ENCODE measurements around the gene SGPL1. TPM values are rescaled to one million over a fixed set of nuclear protein-coding genes. Genes with fewer than 3 reads are reported as not detected.

SGPL1 gene
- total RNA-seq, 1 experiment from 2014 or later = 52.6 TPM

DNA sequence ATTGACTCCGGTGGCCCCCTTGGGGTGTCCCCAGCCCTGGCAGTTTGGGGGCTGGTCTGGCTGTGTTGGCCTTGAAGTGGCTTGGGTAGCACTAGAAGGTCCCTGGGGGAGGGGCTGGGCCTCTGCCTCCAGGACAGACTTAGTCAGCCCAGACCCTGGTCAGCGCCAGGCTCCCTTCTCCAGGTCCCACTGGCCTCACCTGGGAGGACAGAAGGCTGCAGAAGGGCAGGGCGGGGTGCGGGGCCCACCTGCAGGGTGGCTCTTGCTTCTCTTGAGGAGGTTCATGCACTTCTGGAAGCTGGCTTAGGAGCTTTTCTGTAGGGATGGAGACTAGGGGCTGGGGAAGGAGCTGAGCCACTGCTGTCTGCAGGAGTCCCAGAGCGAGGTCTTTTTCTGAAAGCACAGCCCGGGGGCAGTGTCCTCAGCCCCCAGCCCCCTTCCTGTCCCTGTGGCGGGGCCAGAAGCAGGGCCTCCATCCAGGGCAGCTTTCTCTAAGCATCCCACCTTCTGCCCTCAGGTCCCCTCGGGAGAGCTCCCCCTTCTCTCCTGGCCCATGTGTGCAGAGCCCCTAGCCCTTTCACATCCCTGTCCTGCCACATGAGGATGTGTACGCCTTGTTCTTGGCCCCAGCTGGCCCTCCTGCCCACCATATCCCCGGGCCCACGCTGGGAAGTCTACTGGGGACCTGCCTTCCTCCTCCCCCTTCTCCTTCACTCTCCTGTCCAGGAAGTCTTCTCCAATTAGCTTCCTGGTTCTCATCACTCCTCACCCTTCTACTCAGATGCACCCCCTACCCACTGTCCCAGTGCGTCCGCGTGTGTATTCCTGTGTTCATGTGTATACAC, 41.6 kb upstream of the SGPL1 start:
- no peaks in the 10 kb centered on the region for H3K23me2 ChIP-seq (ENCODE audit: insufficient read length, low read depth, low read length, poor library complexity, severe bottlenecking)
- no peak overlapping the region for H2BK15ac ChIP-seq (ENCODE audit: low read depth, low read length)
- H3K23ac ChIP-seq (ENCODE audit: insufficient read length, low read depth, low read length) = no peak overlapping the region
- H3K14ac ChIP-seq (ENCODE audit: insufficient read depth, low read length) = no peak overlapping the region
- H3K4ac ChIP-seq (ENCODE audit: low read depth, low read length) = no peak overlapping the region
- no peak overlapping the region for H2AFZ ChIP-seq (ENCODE audit: low read length)
- no peak overlapping the region for H3K4me2 ChIP-seq (ENCODE audit: insufficient read depth, insufficient read length, low read length)
- no peak overlapping the region for H3K27ac ChIP-seq (ENCODE audit: insufficient read length, low read depth, low read length)
- no peaks in the 10 kb centered on the region for H3K9me3 ChIP-seq (ENCODE audit: control insufficient read depth, low read depth, low read length)
- H3K27me3 ChIP-seq (ENCODE audit: insufficient read depth, low read length) = no peaks in the 10 kb centered on the region
- H2BK120ac ChIP-seq (ENCODE audit: low read depth, low read length, poor library complexity, severe bottlenecking) = no peak overlapping the region
- H3K4me1 ChIP-seq (ENCODE audit: insufficient read depth, low read length) = no peaks in the 10 kb centered on the region
- H3K9ac ChIP-seq (ENCODE audit: extremely low read depth, insufficient read length, low read length) = no peak overlapping the region
- no peak overlapping the region for H2AK5ac ChIP-seq (ENCODE audit: insufficient read length, low read length)
- no peak overlapping the region for H3K18ac ChIP-seq (ENCODE audit: insufficient read length, low read depth, low read length)
- no peak overlapping the region for H2BK12ac ChIP-seq (ENCODE audit: insufficient read length, low read depth, low read length)
- peaks cover 5 to 14% of the 10 kb centered on the region in 2 experiments; a peak in 3 of 4 replicates for H3K4me1 Mint-ChIP-seq
- TF ChIP-seq, protein P1, sequence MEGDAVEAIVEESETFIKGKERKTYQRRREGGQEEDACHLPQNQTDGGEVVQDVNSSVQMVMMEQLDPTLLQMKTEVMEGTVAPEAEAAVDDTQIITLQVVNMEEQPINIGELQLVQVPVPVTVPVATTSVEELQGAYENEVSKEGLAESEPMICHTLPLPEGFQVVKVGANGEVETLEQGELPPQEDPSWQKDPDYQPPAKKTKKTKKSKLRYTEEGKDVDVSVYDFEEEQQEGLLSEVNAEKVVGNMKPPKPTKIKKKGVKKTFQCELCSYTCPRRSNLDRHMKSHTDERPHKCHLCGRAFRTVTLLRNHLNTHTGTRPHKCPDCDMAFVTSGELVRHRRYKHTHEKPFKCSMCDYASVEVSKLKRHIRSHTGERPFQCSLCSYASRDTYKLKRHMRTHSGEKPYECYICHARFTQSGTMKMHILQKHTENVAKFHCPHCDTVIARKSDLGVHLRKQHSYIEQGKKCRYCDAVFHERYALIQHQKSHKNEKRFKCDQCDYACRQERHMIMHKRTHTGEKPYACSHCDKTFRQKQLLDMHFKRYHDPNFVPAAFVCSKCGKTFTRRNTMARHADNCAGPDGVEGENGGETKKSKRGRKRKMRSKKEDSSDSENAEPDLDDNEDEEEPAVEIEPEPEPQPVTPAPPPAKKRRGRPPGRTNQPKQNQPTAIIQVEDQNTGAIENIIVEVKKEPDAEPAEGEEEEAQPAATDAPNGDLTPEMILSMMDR (conservative IDR thresholded peaks at IDR 0.05) = no peak
- no peak overlapping the region for H4K5ac ChIP-seq (ENCODE audit: insufficient read length, low read depth, low read length)
- no peak overlapping the region for H3K4me3 Mint-ChIP-seq
- H3T11ph ChIP-seq (ENCODE audit: low read length) = no peak overlapping the region
- WGBS (ENCODE audit: extremely low coverage, insufficient read length, low lambda C conversion rate) = no CpG with 5 or more reads among the region's 14 CpGs
- no peak overlapping the region for H4K91ac ChIP-seq (ENCODE audit: insufficient read length, low read depth, low read length)
- H2BK20ac ChIP-seq (ENCODE audit: low read depth, low read length, poor library complexity, severe bottlenecking) = no peak overlapping the region
- H3K9me3 Mint-ChIP-seq = no peaks in the 10 kb centered on the region
- H3K79me1 ChIP-seq (ENCODE audit: insufficient read depth, low read depth, low read length, poor library complexity, severe bottlenecking) = no peaks in the 10 kb centered on the region
- peak overlapping the region in 1 of 3 experiments; percentile 60; a peak in 1 of 7 replicates for H3K27ac Mint-ChIP-seq
- no peaks in the 10 kb centered on the region for H3K79me2 ChIP-seq (ENCODE audit: insufficient read depth, low read length)
- no peak for DNase-seq
- H4K8ac ChIP-seq (replicated peaks; ENCODE audit: insufficient read length, low read depth, low read length) = no peak overlapping the region
- H3K27me3 Mint-ChIP-seq (ENCODE audit: low read depth) = peaks cover 1% of the 10 kb centered on the region
- no peaks in the 10 kb centered on the region; a peak in 2 of 7 replicates for H3K36me3 Mint-ChIP-seq (ENCODE audit: insufficient read depth in 1 of 3, low read depth in 3 of 3)
- H4K20me1 ChIP-seq (ENCODE audit: control insufficient read depth, insufficient read depth, insufficient read length) = peaks cover 2% of the 10 kb centered on the region
- H2BK5ac ChIP-seq (ENCODE audit: insufficient read length, low read length) = no peak overlapping the region
- no peak overlapping the region for H3K56ac ChIP-seq (ENCODE audit: insufficient read length, low read depth, low read length)
